Measurements from ENCODE around the gene XKRX.

XKRX gene
- 0.09 to 0.18 reads per million in 2 experiments for total RNA-seq

DNA sequence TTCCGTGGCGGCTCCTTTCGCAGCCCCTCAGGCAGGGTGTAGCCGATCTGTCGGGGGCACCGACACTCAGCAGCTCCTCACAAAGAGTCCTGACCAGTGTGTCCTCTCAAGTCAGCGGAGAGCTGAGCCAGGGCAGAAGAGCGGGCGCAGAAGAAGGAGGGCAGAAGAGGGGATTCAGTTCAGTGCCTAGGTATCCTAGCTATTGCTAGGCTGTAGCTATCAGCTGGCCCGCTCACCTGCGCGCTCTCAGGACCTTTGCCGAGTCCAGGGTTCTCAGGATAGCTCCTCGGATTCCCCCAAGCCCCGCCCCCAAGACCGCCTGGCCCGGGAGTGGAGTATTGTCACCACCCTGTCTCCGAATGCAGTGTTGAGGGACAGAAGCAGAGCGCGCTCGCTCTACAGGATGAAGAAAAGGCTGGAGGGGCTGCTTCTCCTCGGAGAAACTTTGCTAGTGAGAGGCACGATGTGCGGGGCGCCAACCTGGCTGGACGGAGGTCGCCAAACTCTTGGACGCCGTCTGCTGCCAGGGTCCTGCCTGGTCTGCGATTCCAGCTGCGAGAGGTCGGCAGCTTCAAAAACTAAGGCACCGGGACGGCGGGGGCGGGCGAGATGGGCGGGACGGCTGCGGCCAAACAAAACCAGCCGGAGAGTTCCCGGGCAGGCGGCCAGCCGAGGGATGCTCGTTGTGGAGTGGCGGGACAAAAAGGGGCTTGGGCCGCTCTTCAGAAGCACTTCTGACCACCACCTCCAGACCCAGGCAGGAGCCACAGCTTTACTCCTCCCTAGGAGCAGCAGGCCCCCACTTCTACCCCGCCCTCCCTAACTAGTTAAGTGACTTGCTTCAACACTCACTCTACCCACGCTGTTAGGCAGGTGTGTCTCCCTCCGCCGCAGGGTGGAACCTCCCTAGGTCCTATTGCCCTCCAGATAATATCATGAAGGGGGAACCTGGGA is at the start of gene XKRX:
Gene XKRX (minus strand): TSS at position 258 of the 954 bp plus-strand sequence. CDS start 613 bp downstream, outside the sequence.
- no peak for DNase-seq (ENCODE audit: low read depth)

DNA sequence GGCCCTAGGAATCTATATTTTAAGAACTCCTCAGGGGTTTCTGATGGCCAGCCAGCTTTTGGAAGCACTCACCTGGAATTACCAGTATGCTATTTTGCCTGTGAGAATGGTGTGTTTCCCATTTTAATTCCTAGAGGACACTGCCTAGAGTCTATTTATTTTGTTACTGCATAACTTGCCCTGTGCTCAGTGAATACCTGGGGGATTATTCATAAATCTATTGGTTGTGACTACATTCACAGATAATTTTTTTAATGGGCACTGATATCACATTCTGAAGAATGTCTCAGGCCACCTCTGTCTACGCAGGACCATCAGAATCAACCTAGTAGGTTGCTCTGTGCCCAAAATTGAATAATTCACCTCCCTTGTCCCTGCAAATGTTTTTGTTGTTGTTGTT is 47.5 kb upstream of the XKRX start:
- DNase-seq (ENCODE audit: low read depth) = no peak

- DNase-seq (ENCODE audit: low read depth) = no peak
These were observed 46.5 kb upstream of the XKRX start for GRCh38 chrX:100975212-100975611.

DNA sequence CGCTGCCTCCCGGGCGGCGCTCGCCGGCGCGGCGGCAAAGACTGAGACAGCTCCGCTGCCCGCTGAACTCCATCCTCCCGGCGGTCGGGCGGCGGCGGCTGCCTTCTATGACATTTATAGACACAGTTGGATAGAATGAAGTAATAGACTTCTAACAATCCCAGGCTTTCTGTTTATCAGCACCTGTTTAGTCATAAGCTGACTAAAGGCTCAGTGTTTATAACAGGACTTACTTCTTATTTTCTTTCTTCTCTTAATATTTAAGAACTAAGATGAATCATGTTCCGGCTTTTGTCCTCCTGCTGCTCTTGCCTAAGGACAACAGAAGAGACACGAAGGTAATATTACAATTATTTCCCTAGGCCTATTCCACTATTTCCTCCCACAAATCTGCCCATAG is 44.7 kb upstream of the XKRX start:
- no peak for DNase-seq (ENCODE audit: low read depth)

DNA sequence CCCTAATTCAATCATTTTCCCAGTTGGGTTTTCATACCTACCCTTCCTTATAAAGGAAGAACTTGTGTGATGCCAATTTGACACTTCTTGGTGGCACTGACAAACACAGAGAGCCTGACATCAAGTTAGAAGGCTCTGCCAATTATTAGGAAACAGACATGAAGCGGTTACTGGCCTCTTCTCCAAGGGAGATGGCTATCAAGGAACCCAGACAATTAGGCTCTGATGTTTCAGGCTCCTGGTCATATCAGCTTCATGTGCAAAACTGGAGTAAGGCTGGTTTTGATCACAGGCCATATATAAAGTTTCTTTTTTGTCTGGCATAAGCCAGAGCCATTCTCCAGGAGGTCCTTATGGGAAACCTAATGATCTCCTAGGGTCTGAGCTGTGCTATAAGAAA is 41.2 kb upstream of the XKRX start:
- DNase-seq (ENCODE audit: low read depth) = no peak

DNA sequence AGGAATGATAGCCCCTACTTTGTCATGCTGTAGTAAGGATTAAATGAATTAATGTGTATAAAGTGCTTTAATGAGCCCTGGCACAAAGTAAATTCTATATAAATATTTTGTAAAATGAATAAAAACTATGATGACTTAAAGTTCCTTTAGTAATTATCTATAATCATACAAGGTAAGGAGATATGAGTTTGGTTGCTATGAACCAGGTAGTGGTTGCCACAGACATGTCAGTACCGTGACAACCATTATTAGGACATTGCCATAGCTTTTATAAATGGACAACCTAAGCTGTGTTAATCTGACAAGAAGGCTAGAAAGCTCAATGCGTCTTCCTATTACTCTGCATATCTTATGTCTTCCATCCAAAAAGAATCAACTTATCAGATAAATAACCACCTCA is 40.7 kb upstream of the XKRX start, which contains the start of gene ARL13A:
Gene ARL13A (plus strand): TSS at position 301 of the 400 bp plus-strand sequence. CDS start 3,982 bp downstream, outside the sequence.
- DNase-seq (ENCODE audit: low read depth) = no peak

DNA sequence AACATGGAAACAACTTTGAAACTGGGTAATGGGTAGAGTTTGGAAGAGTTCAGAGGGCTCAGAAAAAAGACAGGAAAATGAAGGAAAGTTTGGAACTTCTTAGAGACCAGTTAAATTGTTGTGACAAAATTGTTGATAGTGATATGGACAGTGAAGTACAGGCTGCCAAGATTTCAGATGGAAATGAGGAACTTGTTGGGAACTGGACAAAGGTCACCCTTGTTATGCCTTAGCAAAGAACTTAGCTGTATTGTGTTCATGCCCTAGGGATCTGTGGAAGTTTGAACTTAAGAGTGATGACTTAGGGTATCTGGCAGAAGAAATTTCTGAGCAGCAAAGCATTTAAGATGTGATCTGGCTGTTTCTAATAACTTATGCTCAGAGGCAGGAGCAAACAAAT is 35.6 kb upstream of the XKRX start:
- DNase-seq (ENCODE audit: low read depth) = no peak

GRCh38 chrX:100962811-100963210 is 34.1 kb upstream of the XKRX start:
- no peak for DNase-seq (ENCODE audit: low read depth)

DNA sequence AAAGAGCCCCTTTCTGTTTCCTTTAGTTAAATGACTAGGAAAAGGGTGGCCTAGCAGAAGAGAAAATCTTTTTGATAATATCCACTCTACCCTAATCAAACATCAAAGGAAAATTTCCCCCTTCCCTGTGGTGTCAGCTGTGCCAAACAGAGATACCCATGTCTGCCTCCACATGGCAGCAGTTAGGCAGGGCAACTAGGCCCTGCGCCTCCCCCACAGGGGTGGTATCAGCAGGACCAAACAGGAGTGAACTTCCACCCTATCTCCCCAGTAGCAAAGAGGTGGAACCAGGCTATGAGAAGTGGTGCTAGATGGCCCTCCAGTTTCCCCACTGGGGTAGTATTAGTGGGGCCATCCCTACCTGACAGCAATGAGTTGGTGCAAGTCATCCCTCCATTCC is 19.8 kb upstream of the XKRX start:
- no peak for DNase-seq (ENCODE audit: low read depth)

DNA sequence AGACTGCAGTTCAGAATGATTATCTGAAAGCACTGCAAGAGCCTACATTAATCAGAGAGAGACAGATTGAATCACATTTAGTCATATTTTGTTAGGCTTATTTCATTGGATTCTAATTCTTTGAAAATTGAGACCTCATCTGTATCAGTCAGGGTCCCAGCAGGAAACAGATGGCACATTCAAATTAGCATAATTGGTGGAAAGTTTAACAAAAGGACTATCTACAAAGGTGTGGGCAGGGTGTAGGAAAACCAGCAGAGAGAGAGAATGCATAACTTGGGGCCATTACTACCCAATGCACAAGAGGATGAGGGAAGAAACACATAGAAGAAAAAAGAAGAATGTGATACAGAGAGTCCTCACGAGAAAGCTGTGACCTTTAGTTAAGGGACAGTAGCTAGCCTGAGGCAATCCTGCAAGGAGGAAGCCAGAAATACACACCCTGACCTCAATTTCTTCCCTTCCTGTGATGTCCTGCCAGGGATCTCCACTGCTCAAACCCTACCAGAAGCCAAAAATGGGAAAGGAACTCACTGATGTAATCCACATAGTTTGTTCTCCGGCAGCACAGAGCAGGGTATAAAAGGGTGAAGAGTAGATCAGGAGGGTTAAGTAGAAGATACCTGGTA is 17.7 kb upstream of the XKRX start:
- DNase-seq (ENCODE audit: low read depth) = no peak

- no peak for DNase-seq (ENCODE audit: low read depth)
These were observed 15.9 kb upstream of the XKRX start for GRCh38 chrX:100944601-100945000.

GRCh38 chrX:100939333-100939732 is 10.6 kb upstream of the XKRX start:
- no peak for DNase-seq (ENCODE audit: low read depth)

DNA sequence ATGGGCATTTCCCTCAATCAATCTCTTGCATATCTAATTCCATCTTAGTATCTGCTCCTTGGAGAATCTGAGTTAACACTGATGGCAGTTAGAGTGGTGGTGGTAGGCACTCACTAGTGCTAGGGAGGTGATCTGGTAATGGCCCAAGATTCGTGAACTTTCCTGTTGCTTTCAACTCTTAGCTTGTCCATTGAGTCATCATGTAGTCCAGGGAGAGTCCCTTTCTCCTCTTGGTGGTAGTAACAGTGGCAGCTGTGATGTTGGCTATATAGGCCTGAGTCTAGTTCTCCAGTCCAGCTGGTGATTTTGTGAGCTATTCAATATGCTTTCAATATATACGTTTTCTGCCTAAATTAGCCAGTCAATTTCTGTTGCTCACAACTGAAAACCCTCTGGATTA is 7.0 kb upstream of the XKRX start:
- no peak for DNase-seq (ENCODE audit: low read depth)

DNA sequence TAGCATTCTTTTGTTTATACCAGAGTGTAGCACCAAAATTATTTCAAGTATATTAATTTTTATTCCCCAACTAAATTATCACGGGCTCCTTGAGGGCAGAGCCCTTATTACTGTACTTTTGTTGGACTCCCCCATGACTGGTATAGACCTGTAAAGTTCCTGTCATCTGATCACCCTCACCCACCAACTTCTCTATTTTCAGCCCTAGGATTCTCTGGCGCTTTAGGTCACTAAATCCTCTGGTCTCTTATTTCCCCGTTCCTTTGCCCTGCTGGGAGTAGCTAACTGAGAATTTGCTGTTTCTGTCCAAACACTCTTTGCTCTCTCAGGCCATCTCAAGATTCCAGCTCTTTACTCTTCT is 3.2 kb upstream of the XKRX start:
- no peak for DNase-seq (ENCODE audit: low read depth)

- no peak for DNase-seq (ENCODE audit: low read depth)
These were observed 2.7 kb upstream of the XKRX start for GRCh38 chrX:100931218-100931924.

- no peak for DNase-seq (ENCODE audit: low read depth)
These were observed 2.3 kb downstream of the XKRX start for GRCh38 chrX:100926453-100926852.

GRCh38 chrX:100924375-100924774 is 4.3 kb downstream of the XKRX start:
- DNase-seq (ENCODE audit: low read depth) = no peak

GRCh38 chrX:100915562-100915961 is 13.2 kb downstream of the XKRX start:
- DNase-seq (ENCODE audit: low read depth) = no peak

DNA sequence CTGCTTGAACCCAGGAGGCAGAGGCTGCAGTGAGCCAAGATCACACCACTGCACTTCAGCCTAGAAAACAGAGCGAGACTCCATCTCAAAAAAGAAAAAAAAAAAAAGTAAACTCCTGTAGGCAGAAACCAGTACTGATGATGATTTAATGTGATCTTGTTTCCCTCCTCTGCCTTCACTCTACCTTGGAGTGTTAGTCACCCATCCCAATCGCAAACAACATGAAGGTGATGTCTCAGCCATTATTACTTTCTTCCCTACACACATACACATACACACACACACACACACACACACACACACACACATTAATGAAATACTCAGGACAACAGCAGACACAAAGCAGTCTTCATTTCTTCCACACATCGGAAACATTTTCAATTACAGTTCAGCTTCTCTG is 15.6 kb downstream of the XKRX start:
- DNase-seq (ENCODE audit: low read depth) = no peak

DNA sequence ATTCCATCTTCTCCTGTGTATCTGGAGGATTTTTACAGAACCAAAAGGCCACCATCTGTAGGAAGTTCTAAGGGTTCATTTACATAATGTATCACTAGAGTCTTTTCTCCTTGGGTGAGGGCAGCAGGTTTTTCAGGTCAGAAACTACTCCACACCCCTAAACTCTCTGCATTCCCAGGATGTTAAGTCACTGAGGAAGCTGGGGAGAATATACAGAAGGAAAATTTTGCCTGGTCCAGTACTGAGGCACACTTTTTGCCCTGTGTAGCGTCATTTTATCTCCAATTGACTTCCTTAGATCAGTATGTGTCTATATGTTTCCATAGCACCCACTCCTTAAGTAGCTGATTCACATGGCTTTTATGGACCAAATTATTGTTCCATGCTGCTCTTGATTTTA is 17.0 kb downstream of the XKRX start:
- no peak for DNase-seq (ENCODE audit: low read depth)

GRCh38 chrX:100905620-100906019 is 23.1 kb downstream of the XKRX start:
- DNase-seq (ENCODE audit: low read depth) = no peak

- no peak for DNase-seq (ENCODE audit: low read depth)
These were observed 24.3 kb downstream of the XKRX start for GRCh38 chrX:100904433-100904832.

Data from T follicular helper cell (primary cell).